MV-4-11 (cell line): ENCODE measurements around the gene CDV3.
A peak's percentile ranks its signal among the peaks of the same experiment; 100 is the strongest.
"Not testable (repeated sequence)": the region's sequence is repeated elsewhere in the genome, so short reads cannot be mapped to it uniquely, and the experiment has no call there.

Source experiments
- DNase-seq: peaks from one replicate; lab custom pipeline; 2025; lab: John Stamatoyannopoulos, UW

CDV3 gene, protein sequence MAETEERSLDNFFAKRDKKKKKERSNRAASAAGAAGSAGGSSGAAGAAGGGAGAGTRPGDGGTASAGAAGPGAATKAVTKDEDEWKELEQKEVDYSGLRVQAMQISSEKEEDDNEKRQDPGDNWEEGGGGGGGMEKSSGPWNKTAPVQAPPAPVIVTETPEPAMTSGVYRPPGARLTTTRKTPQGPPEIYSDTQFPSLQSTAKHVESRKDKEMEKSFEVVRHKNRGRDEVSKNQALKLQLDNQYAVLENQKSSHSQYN

GRCh38 chr3:133573629-133574194 lies at the start of gene CDV3:
CDV3 (plus strand) TSS chr3:133573686; CDS start chr3:133574045, 359 bp downstream.
- DNase-seq = no peak

DNA sequence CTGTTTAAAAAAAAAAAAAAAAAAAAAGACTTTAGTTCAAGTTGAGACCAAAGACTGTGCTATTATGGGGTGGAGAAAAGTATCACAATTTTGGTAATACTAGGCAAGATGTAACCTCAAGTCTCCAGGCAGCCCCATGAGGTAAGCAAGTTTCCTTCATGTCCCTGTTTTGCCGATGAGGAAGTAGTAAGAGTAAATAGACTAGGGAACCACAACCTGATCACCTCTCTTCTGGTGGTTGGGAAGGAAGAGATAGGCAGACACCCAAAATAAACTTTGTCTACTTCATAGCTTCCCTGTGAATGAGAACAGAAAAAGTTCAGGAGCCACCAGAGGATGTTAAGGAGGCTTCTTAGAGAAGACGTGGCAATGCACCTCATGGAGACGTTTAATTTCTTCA lies 49.7 kb upstream of the CDV3 start:
- not testable (repeated sequence) for DNase-seq

DNA sequence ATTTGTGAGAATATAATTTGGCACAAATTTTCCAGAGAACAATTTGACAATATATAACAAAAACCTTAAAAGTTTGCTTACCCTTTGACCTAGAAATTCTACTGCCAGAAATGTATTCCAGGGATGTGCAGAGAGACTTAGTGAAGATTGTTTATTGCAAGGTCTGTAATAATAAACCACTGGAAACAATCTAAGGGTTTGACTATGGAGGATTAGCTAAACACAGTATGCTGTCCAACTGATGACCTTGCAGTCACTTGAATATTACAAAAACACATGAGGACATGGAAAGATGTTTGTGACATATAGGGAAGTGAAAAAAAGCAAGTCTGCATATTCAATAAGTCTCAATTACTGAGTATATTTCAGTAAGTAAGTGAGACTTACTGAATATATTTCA lies 48.1 kb upstream of the CDV3 start:
- DNase-seq = peak; percentile 80

- DNase-seq = peak; percentile 32
Observed at GRCh38 chr3:133527081-133527715, 46.3 kb upstream of the CDV3 start.

DNA sequence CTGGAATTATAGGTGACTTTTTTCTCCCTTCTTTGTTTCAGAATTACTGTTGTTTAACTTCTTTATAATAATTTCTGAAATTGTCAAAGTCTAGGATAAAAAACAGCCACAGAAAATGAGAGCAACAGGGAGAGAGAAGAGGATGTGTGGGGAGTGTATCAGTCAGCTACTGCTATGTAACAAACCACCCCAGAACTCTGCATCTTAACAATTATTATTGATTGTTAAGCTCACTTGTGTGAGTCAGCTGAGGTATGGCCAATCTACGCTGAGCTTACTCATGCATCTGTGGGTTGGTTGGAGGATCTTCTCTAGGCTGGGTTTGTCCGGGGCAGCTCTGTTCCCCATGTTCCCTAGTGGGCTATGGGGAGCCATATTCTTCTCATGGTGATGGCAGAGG lies 43.7 kb upstream of the CDV3 start:
- DNase-seq = no peak

DNA sequence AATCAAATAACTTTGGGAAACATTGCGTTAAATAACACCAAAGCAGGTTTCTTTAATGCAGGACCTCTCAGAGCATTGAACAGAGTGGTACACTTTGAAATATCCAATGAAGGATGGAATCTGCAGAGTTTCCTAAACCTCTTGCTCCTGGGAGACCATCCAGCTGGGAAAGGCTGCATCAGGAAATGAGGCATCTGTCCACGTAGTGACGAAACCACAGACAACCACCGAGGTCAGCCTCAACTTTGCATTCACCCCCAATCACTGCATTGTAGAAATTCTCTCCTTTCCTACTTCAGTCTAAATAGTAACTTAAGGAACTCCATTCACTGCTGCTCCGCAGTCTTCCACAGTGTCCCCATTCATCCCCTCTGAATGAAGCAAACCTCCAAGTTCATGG lies 41.5 kb upstream of the CDV3 start:
- DNase-seq = no peak

- no peak for DNase-seq
Observed at GRCh38 chr3:133532951-133533350, 40.5 kb upstream of the CDV3 start.

DNA sequence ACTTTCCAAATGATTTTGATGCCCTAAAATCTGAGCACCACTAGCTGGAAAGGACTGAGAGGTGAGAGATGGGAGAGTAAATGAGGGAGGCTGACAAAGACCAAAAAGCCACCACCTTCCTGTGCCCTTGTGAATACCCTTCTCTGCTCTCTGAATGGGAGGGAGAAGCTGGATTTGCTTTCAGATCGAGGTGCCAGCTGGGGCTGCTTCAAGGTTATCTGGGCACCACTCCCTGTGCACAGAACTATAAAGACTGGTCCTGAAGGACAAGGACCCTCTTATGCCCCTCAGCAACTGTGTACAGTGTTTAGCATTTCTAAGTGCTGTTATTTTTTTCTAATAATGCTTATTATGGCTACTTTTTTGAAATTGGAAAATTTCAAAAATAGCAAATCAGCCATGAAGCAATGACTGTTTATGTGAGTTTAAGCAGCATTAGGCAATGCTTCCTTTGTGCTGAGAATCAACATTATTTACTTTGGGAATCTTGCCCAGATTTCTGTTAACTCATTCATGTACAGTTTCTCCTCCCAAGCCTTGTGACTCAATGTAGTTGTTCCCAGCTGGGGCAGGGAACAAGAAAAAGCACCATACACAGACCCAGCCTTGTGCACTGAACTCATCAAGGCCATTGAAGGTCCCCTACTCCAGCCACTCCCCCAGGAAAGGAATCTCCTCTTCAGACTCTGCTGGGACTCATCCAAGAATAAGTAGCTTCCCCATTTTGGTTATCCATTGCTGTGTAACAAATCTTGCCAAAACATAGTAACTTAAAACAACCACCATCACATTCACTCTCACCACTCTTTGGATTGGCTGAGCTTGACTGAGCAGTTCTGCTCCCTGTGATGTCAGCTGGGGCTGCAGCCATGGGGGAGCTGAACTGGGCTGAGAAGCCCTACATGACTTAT lies 37.3 kb upstream of the CDV3 start:
- no peak for DNase-seq

GRCh38 chr3:133537131-133537530 lies 36.4 kb upstream of the CDV3 start:
- not testable (repeated sequence) for DNase-seq

DNA sequence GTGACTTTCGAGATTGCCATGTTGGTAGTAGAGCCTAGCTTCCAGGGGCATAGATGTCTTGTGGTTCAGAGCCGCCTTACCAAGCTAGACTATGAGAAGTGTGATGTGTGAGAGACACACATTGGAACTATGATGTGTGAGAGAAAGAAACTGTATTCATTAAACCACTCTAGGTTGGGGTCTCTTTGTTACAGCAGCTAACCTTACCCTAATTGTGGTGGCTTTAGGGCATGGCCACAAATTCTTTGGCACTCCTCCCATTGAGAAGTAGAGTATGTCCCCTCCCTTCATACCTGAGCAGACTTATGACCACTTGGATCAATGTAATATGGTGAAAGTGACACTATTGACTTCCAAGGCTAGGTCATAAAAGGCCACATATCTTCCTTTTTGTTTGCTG lies 35.3 kb upstream of the CDV3 start:
- DNase-seq = no peak

GRCh38 chr3:133540896-133541674 lies 32.4 kb upstream of the CDV3 start:
- peak; percentile 73 for DNase-seq

DNA sequence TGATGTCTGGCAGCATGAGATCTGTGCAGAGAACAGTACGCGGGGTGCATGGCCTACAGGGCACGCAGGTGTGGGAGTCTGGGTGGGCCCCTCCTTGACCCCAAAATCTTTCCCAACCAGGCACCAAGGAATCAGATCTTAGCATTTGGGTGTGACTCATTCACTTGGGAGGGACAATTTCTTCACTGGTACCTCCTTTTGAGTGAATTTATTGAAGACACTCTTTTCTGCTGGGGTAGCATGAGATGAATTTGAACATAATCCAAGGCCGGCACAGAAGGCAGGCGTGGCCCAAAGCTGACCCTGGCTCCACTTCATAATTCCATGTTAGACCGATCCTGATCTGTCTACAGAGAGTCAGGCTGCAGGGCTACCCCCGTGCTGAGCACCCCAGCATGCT lies 30.6 kb upstream of the CDV3 start:
- no peak for DNase-seq

GRCh38 chr3:133544983-133545382 lies 28.5 kb upstream of the CDV3 start:
- DNase-seq = not testable (repeated sequence)

DNA sequence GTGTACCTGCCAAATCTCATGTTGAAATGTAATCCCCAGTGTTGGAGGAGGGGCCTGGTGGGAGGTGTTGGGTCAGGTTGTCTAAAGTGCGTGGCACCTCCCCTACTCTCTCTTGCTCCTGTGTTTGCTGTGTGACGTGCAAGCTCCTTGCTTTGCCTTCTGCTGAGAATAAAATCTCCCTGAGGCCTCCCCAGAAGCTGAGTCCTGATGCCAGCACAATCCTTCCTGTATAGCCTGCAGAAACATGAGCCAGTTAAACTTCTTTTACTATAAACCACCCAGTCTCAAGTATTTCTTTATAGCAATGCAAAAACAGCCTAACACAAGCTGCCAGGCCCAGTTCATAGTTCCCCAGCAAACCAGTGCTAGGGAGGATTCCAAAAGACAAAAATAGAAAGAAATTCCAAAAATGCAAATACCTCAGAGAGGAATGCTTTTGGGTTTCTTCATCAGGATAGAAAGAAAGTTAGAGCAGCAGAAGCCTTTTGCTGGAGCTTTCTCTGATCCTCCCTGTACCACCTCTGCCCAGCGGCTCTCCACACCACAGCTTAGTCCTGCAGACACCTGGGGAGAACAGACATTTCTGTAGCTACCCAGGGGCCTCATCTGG lies 25.9 kb upstream of the CDV3 start:
- DNase-seq = no peak

DNA sequence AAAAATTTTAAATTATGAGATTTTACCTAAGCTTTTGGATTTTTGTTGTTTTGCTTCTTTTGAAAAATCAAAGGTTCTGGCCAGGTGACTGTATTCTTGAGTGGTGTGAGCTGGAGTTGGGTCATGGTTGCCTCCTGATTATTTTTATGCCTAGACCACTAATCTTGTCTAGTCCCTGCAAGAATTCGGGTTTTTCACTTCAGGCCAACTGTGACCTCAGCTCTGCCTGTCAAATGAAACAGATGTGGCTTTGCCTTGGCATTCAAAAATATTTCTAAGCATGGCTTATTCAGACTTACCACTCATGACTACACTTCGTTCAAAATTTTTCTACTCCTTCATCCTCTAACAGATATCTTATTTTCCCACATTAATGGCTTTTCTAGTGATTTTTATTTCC lies 25.4 kb upstream of the CDV3 start:
- no peak for DNase-seq

GRCh38 chr3:133549565-133549964 lies 23.9 kb upstream of the CDV3 start:
- no peak for DNase-seq

DNA sequence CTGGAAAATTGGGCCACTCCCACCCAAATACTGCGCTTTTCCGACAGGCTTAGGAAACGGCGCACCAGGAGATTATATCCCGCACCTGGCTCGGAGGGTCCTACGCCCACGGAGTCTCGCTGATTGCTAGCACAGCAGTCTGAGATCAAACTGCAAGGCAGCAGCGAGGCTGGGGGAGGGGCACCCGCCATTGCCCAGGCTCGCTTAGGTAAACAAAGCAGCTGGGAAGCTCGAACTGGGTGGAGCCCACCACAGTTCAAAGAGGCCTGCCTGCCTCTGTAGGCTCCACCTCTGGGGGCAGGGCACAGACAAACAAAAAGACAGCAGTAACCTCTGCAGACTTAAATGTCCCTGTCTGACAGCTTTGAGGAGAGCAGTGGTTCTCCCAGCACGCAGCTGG lies 21.9 kb upstream of the CDV3 start:
- DNase-seq = not testable (repeated sequence)

GRCh38 chr3:133561679-133562078 lies 11.8 kb upstream of the CDV3 start:
- DNase-seq = no peak

DNA sequence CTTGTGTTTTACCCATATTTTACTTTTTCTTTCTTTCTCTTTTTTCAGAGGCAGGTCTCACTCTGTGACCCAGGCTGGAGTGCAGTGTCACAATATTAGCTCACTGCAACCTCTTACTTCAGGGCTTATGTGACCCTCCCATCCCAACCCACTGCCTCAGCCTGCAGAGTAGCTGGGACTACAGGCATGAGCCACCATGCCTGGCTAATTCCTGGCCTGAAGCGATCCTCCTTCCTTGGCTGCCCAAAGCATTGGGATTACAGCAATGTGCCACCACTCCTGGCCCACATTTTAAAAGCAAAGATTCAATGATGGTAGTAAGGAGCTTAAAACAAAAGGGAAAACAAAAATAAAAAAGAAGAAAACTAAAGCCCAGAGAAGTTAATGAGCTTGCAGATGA lies 11.1 kb upstream of the CDV3 start:
- no peak for DNase-seq

DNA sequence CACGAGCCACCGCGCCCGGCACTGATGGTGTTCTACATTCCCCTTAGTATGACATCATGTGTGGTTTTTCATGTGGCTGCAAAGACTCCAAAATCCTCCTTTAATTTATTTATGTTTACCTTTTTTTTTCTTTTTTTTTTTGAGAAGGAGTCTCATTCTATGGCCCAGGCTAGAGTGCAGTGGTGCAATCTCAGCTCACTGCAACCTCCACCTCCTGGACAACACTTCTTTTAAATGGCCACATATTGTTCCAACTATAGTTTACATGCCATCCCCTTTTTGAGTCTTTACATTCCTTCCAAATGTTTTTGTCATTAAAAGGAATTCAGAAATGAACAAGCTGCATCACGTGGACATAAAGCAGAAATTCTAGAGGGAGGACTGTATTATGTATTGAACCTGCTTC lies 10.3 kb upstream of the CDV3 start:
- no peak for DNase-seq

DNA sequence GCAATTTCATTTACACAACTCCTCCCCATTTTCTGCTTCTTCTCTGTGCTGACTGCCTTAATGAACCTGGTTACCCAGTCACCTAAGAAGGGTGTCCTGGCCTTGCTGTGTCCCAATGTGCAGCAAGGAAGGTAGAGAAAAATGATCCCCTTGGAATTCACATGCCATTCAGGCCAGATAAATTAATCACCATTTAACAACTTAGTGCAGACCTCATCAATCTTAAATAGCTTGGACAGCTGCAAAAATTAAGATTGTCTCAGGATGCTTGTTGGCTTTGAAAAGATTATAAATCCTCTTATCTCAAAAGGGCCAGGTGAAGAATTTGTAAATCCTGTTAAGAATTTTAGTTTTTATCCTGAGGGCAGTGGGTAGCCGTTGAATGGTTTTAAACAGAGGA lies 9.7 kb upstream of the CDV3 start:
- no peak for DNase-seq
